Mesodermal cell (in vitro differentiated cells): ENCODE results near the gene SELENOS.

ENCODE experiments used
- H3K27ac ChIP-seq: 2 replicates; pipeline ENCODE4 v1.7.0; 2013; ENCODE audit warnings: mild to moderate bottlenecking, low read depth, low read length, moderate library complexity; ENCODE audit not compliant: severe bottlenecking
- H3K36me3 ChIP-seq: 2 replicates; pipeline ENCODE4 v1.7.1; 2013; ENCODE audit warnings: mild to moderate bottlenecking, low read length, moderate library complexity; ENCODE audit not compliant: control insufficient read depth, insufficient read depth
- H3K4me1 ChIP-seq: one replicate; pipeline ENCODE4 v1.7.1; 2013; ENCODE audit warnings: mild to moderate bottlenecking, low read length; ENCODE audit not compliant: insufficient read depth, control insufficient read depth, poor library complexity, severe bottlenecking
- H3K4me3 ChIP-seq: 2 replicates; pipeline ENCODE4 v1.7.0; 2013; ENCODE audit warnings: low read length, control low read depth, mild to moderate bottlenecking; ENCODE audit not compliant: insufficient read depth, poor library complexity, severe bottlenecking; ENCODE audit errors: extremely low read depth
- H3K9me3 ChIP-seq: 2 replicates; pipeline ENCODE4 v1.7.1; 2013; ENCODE audit warnings: mild to moderate bottlenecking, low read length, moderate library complexity; ENCODE audit not compliant: control insufficient read depth
- WGBS, 2 experiments: methylation state at CpG; one replicate each; pipeline ENCODE4 v1.1.5; 2013; ENCODE audit warnings: missing lambda C conversion rate in 2 of 2; ENCODE audit not compliant: insufficient coverage in 2 of 2; 5-methylcytosine and 5-hydroxymethylcytosine counted together

SELENOS gene

GRCh38 chr15:101318839-101319238, 41.6 kb upstream of the SELENOS start:
- 62 to 89% methylated on average over 5 to 6 of the region's 7 CpGs for WGBS, 2 experiments
- H3K27ac ChIP-seq = no peak overlapping the region

GRCh38 chr15:101318147-101318819, 41.0 kb upstream of the SELENOS start:
- Histone ChIP-seq H3K27ac (no peak overlapping the region), H3K9me3 (no peaks in the 10 kb centered on the region), H3K4me1 (no peaks in the 10 kb centered on the region), H3K4me3 (no peak overlapping the region), H3K36me3 (no peaks in the 10 kb centered on the region)
- WGBS, 2 experiments = 88 to 90% methylated on average over 17 to 18 of the region's 20 CpGs

More at GRCh38 chr15:101318839-101319238, 41.6 kb upstream of the SELENOS start:
- Histone ChIP-seq H3K9me3 (no peaks in the 10 kb centered on the region), H3K4me1 (no peaks in the 10 kb centered on the region), H3K36me3 (no peaks in the 10 kb centered on the region), H3K4me3 (no peak overlapping the region)

GRCh38 chr15:101317336-101317872, 40.1 kb upstream of the SELENOS start:
- H3K27ac ChIP-seq = no peak overlapping the region
- no peaks in the 10 kb centered on the region for H3K36me3 ChIP-seq
- H3K4me3 ChIP-seq = no peak overlapping the region
- no peaks in the 10 kb centered on the region for H3K9me3 ChIP-seq
- 80% methylated on average over 1 of the region's 6 CpGs; no CpG with 5 or more reads in 1 of the 2 experiments for WGBS, 2 experiments
- H3K4me1 ChIP-seq = no peaks in the 10 kb centered on the region

- H3K4me1 ChIP-seq = no peaks in the 10 kb centered on the region
- H3K4me3 ChIP-seq = no peak overlapping the region
- 84 to 93% methylated on average over 2 to 5 of the region's 5 CpGs for WGBS, 2 experiments
- no peaks in the 10 kb centered on the region for H3K36me3 ChIP-seq
- no peak overlapping the region for H3K27ac ChIP-seq
- no peaks in the 10 kb centered on the region for H3K9me3 ChIP-seq
Observed at GRCh38 chr15:101316529-101316928, 39.2 kb upstream of the SELENOS start.

GRCh38 chr15:101315736-101316135, 38.5 kb upstream of the SELENOS start:
- H3K27ac ChIP-seq = no peak overlapping the region
- H3K9me3 ChIP-seq = no peaks in the 10 kb centered on the region
- WGBS, 2 experiments = 95 to 98% methylated on average over 7 of the region's 10 CpGs
- no peaks in the 10 kb centered on the region for H3K4me1 ChIP-seq
- no peaks in the 10 kb centered on the region for H3K36me3 ChIP-seq
- no peak overlapping the region for H3K4me3 ChIP-seq

- Histone ChIP-seq H3K4me3 (no peak overlapping the region), H3K36me3 (no peaks in the 10 kb centered on the region), H3K27ac (no peak overlapping the region), H3K9me3 (no peaks in the 10 kb centered on the region), H3K4me1 (no peaks in the 10 kb centered on the region)
- WGBS, 2 experiments = 79 to 94% methylated on average over 10 to 14 of the region's 19 CpGs
Observed at GRCh38 chr15:101314336-101315125, 37.2 kb upstream of the SELENOS start.

- Histone ChIP-seq H3K4me3 (no peak overlapping the region), H3K9me3 (no peaks in the 10 kb centered on the region), H3K36me3 (no peaks in the 10 kb centered on the region), H3K4me1 (no peaks in the 10 kb centered on the region), H3K27ac (no peak overlapping the region)
- WGBS, 2 experiments = 82 to 86% methylated on average over 20 to 21 of the region's 21 CpGs
Observed at GRCh38 chr15:101313041-101313761, 35.9 kb upstream of the SELENOS start.

- 95 to 98% methylated on average over 7 of the region's 7 CpGs for WGBS, 2 experiments
- Histone ChIP-seq H3K27ac (no peak overlapping the region), H3K4me3 (no peak overlapping the region), H3K9me3 (no peaks in the 10 kb centered on the region), H3K36me3 (no peaks in the 10 kb centered on the region), H3K4me1 (no peaks in the 10 kb centered on the region)
Observed at GRCh38 chr15:101310508-101310907, 33.2 kb upstream of the SELENOS start.

GRCh38 chr15:101310161-101310480, 32.8 kb upstream of the SELENOS start:
- H3K4me3 ChIP-seq = no peak overlapping the region
- 90 to 98% methylated on average over 7 of the region's 7 CpGs for WGBS, 2 experiments
- no peak overlapping the region for H3K27ac ChIP-seq

GRCh38 chr15:101309436-101310160, 32.3 kb upstream of the SELENOS start:
- WGBS, 2 experiments = 87 to 89% methylated on average over 24 to 25 of the region's 26 CpGs

More at GRCh38 chr15:101310161-101310480, 32.8 kb upstream of the SELENOS start:
- Histone ChIP-seq H3K36me3 (no peaks in the 10 kb centered on the region), H3K9me3 (no peaks in the 10 kb centered on the region), H3K4me1 (no peaks in the 10 kb centered on the region)

More at GRCh38 chr15:101309436-101310160, 32.3 kb upstream of the SELENOS start:
- Histone ChIP-seq H3K36me3 (no peaks in the 10 kb centered on the region), H3K9me3 (no peaks in the 10 kb centered on the region), H3K4me3 (no peak overlapping the region), H3K27ac (no peak overlapping the region), H3K4me1 (no peaks in the 10 kb centered on the region)
